SK-N-SH (cell line): Measurements from ENCODE around the gene ZBED4.

Experiments used
- GATA2 ChIP-seq: sonication (generic); formaldehyde crosslinking; IDR thresholded peaks from 2 replicates; pipeline ENCODE4 v1.5.0; 2020; ENCODE audit warnings: mild to moderate bottlenecking, missing genetic modification reagents
- TF ChIP-seq, protein P1 (sequence below): fragments of 200-600 bp; sonication (generic); IDR thresholded peaks from 2 replicates; pipeline ENCODE4 v1.6.1; 2017; ENCODE audit warnings: antibody characterized with exemption, mild to moderate bottlenecking, moderate library complexity

DNA sequence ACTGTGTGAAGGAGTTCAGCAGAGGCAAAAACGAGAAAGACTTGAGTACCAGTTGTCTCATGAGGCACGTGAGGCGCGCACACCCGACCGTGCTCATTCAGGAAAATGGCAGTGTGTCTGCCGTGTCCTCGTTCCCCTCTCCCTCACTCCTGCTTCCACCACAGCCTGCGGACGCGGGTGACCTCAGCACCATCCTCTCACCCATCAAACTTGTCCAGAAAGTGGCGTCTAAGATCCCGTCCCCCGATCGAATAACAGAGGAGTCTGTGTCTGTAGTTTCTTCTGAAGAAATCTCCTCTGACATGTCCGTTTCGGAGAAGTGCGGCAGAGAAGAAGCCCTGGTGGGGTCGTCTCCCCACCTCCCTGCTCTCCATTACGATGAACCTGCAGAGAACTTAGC, 30.4 kb downstream of the ZBED4 start:
- TF ChIP-seq, protein P1, sequence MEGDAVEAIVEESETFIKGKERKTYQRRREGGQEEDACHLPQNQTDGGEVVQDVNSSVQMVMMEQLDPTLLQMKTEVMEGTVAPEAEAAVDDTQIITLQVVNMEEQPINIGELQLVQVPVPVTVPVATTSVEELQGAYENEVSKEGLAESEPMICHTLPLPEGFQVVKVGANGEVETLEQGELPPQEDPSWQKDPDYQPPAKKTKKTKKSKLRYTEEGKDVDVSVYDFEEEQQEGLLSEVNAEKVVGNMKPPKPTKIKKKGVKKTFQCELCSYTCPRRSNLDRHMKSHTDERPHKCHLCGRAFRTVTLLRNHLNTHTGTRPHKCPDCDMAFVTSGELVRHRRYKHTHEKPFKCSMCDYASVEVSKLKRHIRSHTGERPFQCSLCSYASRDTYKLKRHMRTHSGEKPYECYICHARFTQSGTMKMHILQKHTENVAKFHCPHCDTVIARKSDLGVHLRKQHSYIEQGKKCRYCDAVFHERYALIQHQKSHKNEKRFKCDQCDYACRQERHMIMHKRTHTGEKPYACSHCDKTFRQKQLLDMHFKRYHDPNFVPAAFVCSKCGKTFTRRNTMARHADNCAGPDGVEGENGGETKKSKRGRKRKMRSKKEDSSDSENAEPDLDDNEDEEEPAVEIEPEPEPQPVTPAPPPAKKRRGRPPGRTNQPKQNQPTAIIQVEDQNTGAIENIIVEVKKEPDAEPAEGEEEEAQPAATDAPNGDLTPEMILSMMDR, result no peak
- TF ChIP-seq GATA2 (CRISPR knock-in tag), result no peak
